HepG2 (cell line): ENCODE measurements around the gene RPRD2. TPM values are rescaled to one million over a fixed set of nuclear protein-coding genes. Genes with fewer than 3 reads are reported as not detected.

Experiments
- ARHGAP35 ChIP-seq: sonication (generic); formaldehyde crosslinking; IDR thresholded peaks from 2 replicates; pipeline ENCODE4 v1.9.0; 2022; ENCODE audit warnings: mild to moderate bottlenecking, inconsistent platforms, moderate library complexity, missing genetic modification reagents, borderline replicate concordance
- EP300 ChIP-seq, 3 experiments: sonication (generic) in 1 of 3; formaldehyde crosslinking in 1 of 3; IDR thresholded peaks; 2 replicates each; pipeline versions ENCODE4 v1.5.1 to v1.6.1; 2011 to 2020; ENCODE audit warnings: low read depth in 2 of 3, low read length in 2 of 3, borderline replicate concordance in 1 of 3, improper control_type of control experiment in 1 of 3, mild to moderate bottlenecking in 1 of 3, missing genetic modification reagents in 1 of 3, moderate library complexity in 1 of 3
- ETV6 ChIP-seq: sonication (generic); formaldehyde crosslinking; conservative IDR thresholded peaks from 2 replicates; pipeline ENCODE4 v1.4.0; 2020; ENCODE audit warnings: missing genetic modification reagents
- FOXA1 ChIP-seq, 2 experiments: fragments of 450-650 bp in 1 of 2; sonication (generic) in 1 of 2; formaldehyde crosslinking in 1 of 2; IDR thresholded peaks; 2 replicates each; pipeline versions ENCODE4 v1.4.0 to v1.6.1; 2016 to 2020; ENCODE audit warnings: missing genetic modification reagents in 1 of 2
- FOXJ3 ChIP-seq: sonication (generic); formaldehyde crosslinking; IDR thresholded peaks from 2 replicates; pipeline ENCODE4 v1.4.0; 2020; ENCODE audit warnings: missing genetic modification reagents, mild to moderate bottlenecking, borderline replicate concordance
- GTF3A ChIP-seq: sonication (generic); formaldehyde crosslinking; conservative IDR thresholded peaks from 2 replicates; pipeline ENCODE4 v1.4.0; 2020; ENCODE audit warnings: mild to moderate bottlenecking, missing genetic modification reagents
- HOXD1 ChIP-seq: sonication (generic); formaldehyde crosslinking; IDR thresholded peaks from 2 replicates; pipeline ENCODE4 v1.5.0; 2020; ENCODE audit warnings: missing genetic modification reagents
- ISX ChIP-seq: sonication (generic); formaldehyde crosslinking; conservative IDR thresholded peaks from 2 replicates; pipeline ENCODE4 v1.5.0; 2020; ENCODE audit warnings: missing genetic modification reagents
- JUND ChIP-seq: sonication (generic); formaldehyde crosslinking; IDR thresholded peaks from 2 replicates; pipeline ENCODE4 v1.8.0; 2022; ENCODE audit warnings: mild to moderate bottlenecking, missing genetic modification reagents
- MAFG ChIP-seq: sonication (generic); formaldehyde crosslinking; IDR thresholded peaks from 2 replicates; pipeline ENCODE4 v1.5.1; 2020; ENCODE audit warnings: mild to moderate bottlenecking, missing genetic modification reagents
- PPARG ChIP-seq: conservative IDR thresholded peaks from 2 replicates; pipeline ENCODE4 v1.6.1; 2016; ENCODE audit warnings: missing biosample characterization, missing genetic modification reagents
- SOX13 ChIP-seq, 3 experiments: fragments of 450-650 bp in 1 of 3; sonication (generic) in 1 of 3; formaldehyde crosslinking in 1 of 3; IDR thresholded peaks in 2 of 3; conservative IDR thresholded peaks in 1 of 3; 2 replicates each; pipeline versions ENCODE4 v1.5.0 to v1.6.1; 2016 to 2020; ENCODE audit warnings: antibody characterized with exemption in 1 of 3, mild to moderate bottlenecking in 1 of 3, missing compliant biosample characterization in 1 of 3, missing genetic modification reagents in 1 of 3, moderate library complexity in 1 of 3
- SOX6 ChIP-seq, 2 experiments: fragments of 450-650 bp in 1 of 2; sonication (generic) in 1 of 2; formaldehyde crosslinking in 1 of 2; IDR thresholded peaks; 2 replicates each; pipeline versions ENCODE4 v1.4.0 to v1.6.1; 2017 to 2020; ENCODE audit warnings: antibody characterized with exemption in 1 of 2, mild to moderate bottlenecking in 1 of 2, missing genetic modification reagents in 1 of 2
- XRCC5 ChIP-seq: fragments of 200-400 bp; formaldehyde crosslinking; optimal IDR thresholded peaks from 2 replicates; pipeline ENCODE3; 2017; ENCODE audit warnings: mild to moderate bottlenecking, low read length
- ZBTB1 ChIP-seq: sonication (generic); formaldehyde crosslinking; IDR thresholded peaks from 2 replicates; pipeline ENCODE4 v1.4.0; 2020; ENCODE audit warnings: missing genetic modification reagents, borderline replicate concordance
- ZC3H13 ChIP-seq: sonication (generic); formaldehyde crosslinking; IDR thresholded peaks from 2 replicates; pipeline ENCODE4 v1.8.1; 2023; ENCODE audit warnings: mild to moderate bottlenecking, missing genetic modification reagents, moderate library complexity
- ZFY ChIP-seq: sonication (generic); formaldehyde crosslinking; IDR thresholded peaks from 2 replicates; pipeline ENCODE4 v1.4.0; 2020; ENCODE audit warnings: missing genetic modification reagents
- ZNF256 ChIP-seq: sonication (generic); formaldehyde crosslinking; conservative IDR thresholded peaks from 2 replicates; pipeline ENCODE4 v1.4.0; 2020; ENCODE audit warnings: missing genetic modification reagents
- ZNF317 ChIP-seq: sonication (generic); formaldehyde crosslinking; IDR thresholded peaks from 2 replicates; pipeline ENCODE4 v1.5.0; 2020; ENCODE audit warnings: mild to moderate bottlenecking, missing genetic modification reagents
- ZNF563 ChIP-seq: sonication (generic); formaldehyde crosslinking; IDR thresholded peaks from 2 replicates; pipeline ENCODE4 v1.8.0; 2022; ENCODE audit warnings: mild to moderate bottlenecking, moderate library complexity, missing genetic modification reagents
- ZNF777 ChIP-seq: sonication (generic); formaldehyde crosslinking; IDR thresholded peaks from 2 replicates; pipeline ENCODE4 v1.4.0; 2020; ENCODE audit warnings: missing genetic modification reagents
- ZNF792 ChIP-seq: IDR thresholded peaks from 2 replicates; pipeline ENCODE4 v1.6.1; 2016
- polyA plus RNA-seq, 8 experiments: library from polyadenylated mRNA; depleted of rRNA in 3 of 8; stranded (reverse) in 7 of 8; unstranded in 1 of 8; fragments of >200 nt; fragmentation: Illumina TruSeq in 4 of 8; extraction: Trizol in 4 of 8; gene quantifications; 2 replicates each; pipeline versions ENCODE4 v1.2.1 to v1.2.3, GENCODE V29; 2011 to 2016; ENCODE audit warnings: low read depth in 4 of 8, missing spikeins in 1 of 8, mixed read lengths in 1 of 8; ENCODE audit not compliant: insufficient read depth in 1 of 8
- total RNA-seq, 5 experiments: library from RNA; depleted of rRNA; stranded (reverse); fragments of >200 nt; fragmentation: Illumina TruSeq; extraction: Trizol; gene quantifications; 2 replicates each; pipeline ENCODE4 v1.2.3, GENCODE V29; 2016; ENCODE audit warnings: low read depth in 1 of 5
- TF ChIP-seq, protein P1 (sequence below): sonication (generic); formaldehyde crosslinking; IDR thresholded peaks from 2 replicates; pipeline ENCODE4 v1.5.0; 2020; ENCODE audit warnings: mild to moderate bottlenecking, missing genetic modification reagents, moderate library complexity
- TF ChIP-seq, protein P2 (sequence below): sonication (generic); formaldehyde crosslinking; IDR thresholded peaks from 2 replicates; pipeline ENCODE4 v1.4.0; 2020; ENCODE audit warnings: mild to moderate bottlenecking, missing genetic modification reagents
- TF ChIP-seq, protein P3 (sequence below): sonication (generic); formaldehyde crosslinking; IDR thresholded peaks from 2 replicates; pipeline ENCODE4 v1.5.1; 2020; ENCODE audit warnings: missing genetic modification reagents, mild to moderate bottlenecking, borderline replicate concordance

Gene RPRD2
- total and polyA plus RNA-seq, 2 of the 13 experiments (the other 11 are each of a cell fraction or from before 2014, with no cell fraction given): 8.0 to 8.9 TPM

DNA sequence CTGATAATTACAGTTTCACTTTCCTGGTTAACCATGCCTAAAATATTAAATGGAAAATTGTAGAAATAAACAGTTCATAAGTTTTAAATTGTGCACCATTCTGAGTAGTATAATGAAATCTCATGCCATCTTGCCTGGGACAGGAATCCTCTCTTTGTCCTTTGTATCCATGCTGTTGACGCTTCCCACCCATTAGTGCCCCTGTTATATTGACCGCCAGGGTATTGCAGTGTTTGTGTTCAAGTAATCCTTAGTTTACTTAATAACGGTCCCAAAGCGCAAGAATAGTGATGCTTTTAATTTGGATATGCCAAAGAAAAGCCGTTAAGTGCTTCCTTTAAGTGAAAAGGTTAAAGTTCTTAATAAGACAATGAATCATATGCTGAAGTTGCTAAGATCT is 41.7 kb downstream of the RPRD2 start (continued):
- TF ChIP-seq, protein P1, sequence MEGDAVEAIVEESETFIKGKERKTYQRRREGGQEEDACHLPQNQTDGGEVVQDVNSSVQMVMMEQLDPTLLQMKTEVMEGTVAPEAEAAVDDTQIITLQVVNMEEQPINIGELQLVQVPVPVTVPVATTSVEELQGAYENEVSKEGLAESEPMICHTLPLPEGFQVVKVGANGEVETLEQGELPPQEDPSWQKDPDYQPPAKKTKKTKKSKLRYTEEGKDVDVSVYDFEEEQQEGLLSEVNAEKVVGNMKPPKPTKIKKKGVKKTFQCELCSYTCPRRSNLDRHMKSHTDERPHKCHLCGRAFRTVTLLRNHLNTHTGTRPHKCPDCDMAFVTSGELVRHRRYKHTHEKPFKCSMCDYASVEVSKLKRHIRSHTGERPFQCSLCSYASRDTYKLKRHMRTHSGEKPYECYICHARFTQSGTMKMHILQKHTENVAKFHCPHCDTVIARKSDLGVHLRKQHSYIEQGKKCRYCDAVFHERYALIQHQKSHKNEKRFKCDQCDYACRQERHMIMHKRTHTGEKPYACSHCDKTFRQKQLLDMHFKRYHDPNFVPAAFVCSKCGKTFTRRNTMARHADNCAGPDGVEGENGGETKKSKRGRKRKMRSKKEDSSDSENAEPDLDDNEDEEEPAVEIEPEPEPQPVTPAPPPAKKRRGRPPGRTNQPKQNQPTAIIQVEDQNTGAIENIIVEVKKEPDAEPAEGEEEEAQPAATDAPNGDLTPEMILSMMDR (CRISPR knock-in tag): no peak
- TF ChIP-seq ISX (no peak), ZNF256 (no peak), XRCC5 (no peak), ZNF777 (no peak), HOXD1 (CRISPR knock-in tag) (no peak), ZC3H13 (no peak), ZFY (CRISPR knock-in tag) (no peak), ZBTB1 (CRISPR knock-in tag) (no peak), ZNF792 (CRISPR knock-in tag) (no peak), ETV6 (CRISPR knock-in tag) (no peak), ZNF563 (CRISPR knock-in tag) (no peak), SOX6 (IDR thresholded peaks at IDR 0.05) (no peak), SOX6 (CRISPR knock-in tag; IDR thresholded peaks at IDR 0.05) (peak; percentile 32; the same call in 1 of the 2 replicates), FOXA1 (IDR thresholded peaks at IDR 0.05) (no peak), FOXA1 (CRISPR knock-in tag; IDR thresholded peaks at IDR 0.05) (peak; percentile 62), EP300 (IDR thresholded peaks at IDR 0.05; ENCODE audit: low read depth in 2 of 2, low read length in 2 of 2) (peak in 1 of 2 experiments; percentile 68; a peak in 1 of 4 replicates), EP300 (CRISPR knock-in tag; IDR thresholded peaks at IDR 0.05; ENCODE audit: borderline replicate concordance) (no peak), ARHGAP35 (no peak), ZNF317 (no peak), SOX13 (IDR thresholded peaks at IDR 0.05) (no peak), SOX13 (CRISPR knock-in tag; conservative IDR thresholded peaks at IDR 0.05 in 1 of 2, IDR thresholded peaks at IDR 0.05 in 1 of 2) (peak in 1 of 2 experiments; percentile 43; a peak in 1 of 4 replicates), GTF3A (no peak), FOXJ3 (CRISPR knock-in tag) (0 out of 2 replicates have a peak, but pooled peaks have one; percentile 21), PPARG (CRISPR knock-in tag) (no peak), JUND (CRISPR knock-in tag) (no peak), MAFG (CRISPR knock-in tag) (no peak)
- TF ChIP-seq, protein P2, sequence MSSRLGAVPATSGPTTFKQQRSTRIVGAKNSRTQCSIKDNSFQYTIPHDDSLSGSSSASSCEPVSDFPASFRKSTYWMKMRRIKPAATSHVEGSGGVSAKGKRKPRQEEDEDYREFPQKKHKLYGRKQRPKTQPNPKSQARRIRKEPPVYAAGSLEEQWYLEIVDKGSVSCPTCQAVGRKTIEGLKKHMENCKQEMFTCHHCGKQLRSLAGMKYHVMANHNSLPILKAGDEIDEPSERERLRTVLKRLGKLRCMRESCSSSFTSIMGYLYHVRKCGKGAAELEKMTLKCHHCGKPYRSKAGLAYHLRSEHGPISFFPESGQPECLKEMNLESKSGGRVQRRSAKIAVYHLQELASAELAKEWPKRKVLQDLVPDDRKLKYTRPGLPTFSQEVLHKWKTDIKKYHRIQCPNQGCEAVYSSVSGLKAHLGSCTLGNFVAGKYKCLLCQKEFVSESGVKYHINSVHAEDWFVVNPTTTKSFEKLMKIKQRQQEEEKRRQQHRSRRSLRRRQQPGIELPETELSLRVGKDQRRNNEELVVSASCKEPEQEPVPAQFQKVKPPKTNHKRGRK (CRISPR knock-in tag): no peak
- TF ChIP-seq, protein P3, sequence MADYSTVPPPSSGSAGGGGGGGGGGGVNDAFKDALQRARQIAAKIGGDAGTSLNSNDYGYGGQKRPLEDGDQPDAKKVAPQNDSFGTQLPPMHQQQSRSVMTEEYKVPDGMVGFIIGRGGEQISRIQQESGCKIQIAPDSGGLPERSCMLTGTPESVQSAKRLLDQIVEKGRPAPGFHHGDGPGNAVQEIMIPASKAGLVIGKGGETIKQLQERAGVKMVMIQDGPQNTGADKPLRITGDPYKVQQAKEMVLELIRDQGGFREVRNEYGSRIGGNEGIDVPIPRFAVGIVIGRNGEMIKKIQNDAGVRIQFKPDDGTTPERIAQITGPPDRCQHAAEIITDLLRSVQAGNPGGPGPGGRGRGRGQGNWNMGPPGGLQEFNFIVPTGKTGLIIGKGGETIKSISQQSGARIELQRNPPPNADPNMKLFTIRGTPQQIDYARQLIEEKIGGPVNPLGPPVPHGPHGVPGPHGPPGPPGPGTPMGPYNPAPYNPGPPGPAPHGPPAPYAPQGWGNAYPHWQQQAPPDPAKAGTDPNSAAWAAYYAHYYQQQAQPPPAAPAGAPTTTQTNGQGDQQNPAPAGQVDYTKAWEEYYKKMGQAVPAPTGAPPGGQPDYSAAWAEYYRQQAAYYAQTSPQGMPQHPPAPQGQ (CRISPR knock-in tag): no peak
